Immature natural killer cell (primary cell): ENCODE results near the gene PDE4A. TPM values are rescaled to one million over a fixed set of nuclear protein-coding genes. Genes with fewer than 3 reads are reported as not detected.
"Not testable (repeated sequence)": the region's sequence is repeated elsewhere in the genome, so short reads cannot be mapped to it uniquely, and the experiment has no call there.

ENCODE experiments used
- DNase-seq, 3 donors: peaks; one replicate each; pipeline ENCODE4 v3.0.0; 2022; ENCODE audit warnings: mixed read lengths in 1 of 3
- H3K27ac Mint-ChIP-seq, 6 donors: one replicate each; pipeline ENCODE4 v1.8.0; 2020; ENCODE audit warnings: mixed read lengths in 6 of 6, mild to moderate bottlenecking in 5 of 6, inconsistent platforms in 4 of 6, moderate library complexity in 3 of 6
- H3K27me3 Mint-ChIP-seq, 3 donors: one replicate each; pipeline ENCODE4 v1.8.0; 2020 to 2021; ENCODE audit warnings: low read depth in 3 of 3, mild to moderate bottlenecking in 3 of 3, mixed read lengths in 3 of 3, moderate library complexity in 3 of 3, inconsistent platforms in 1 of 3
- H3K36me3 Mint-ChIP-seq, 3 donors: one replicate each; pipeline ENCODE4 v1.8.0; 2020; ENCODE audit warnings: mixed read lengths in 3 of 3, inconsistent platforms in 2 of 3, mild to moderate bottlenecking in 2 of 3
- H3K4me1 Mint-ChIP-seq, 2 donors: one replicate each; pipeline ENCODE4 v1.8.0; 2020; ENCODE audit warnings: inconsistent platforms in 2 of 2, mild to moderate bottlenecking in 2 of 2, mixed read lengths in 2 of 2, moderate library complexity in 1 of 2
- H3K4me3 Mint-ChIP-seq, 5 donors: one replicate each; pipeline ENCODE4 v1.8.0; 2020; ENCODE audit warnings: mild to moderate bottlenecking in 5 of 5, mixed read lengths in 5 of 5, inconsistent platforms in 3 of 5, moderate library complexity in 3 of 5
- H3K9me3 Mint-ChIP-seq, 6 donors: one replicate each; pipeline ENCODE4 v1.8.0; 2020; ENCODE audit warnings: mild to moderate bottlenecking in 6 of 6, mixed read lengths in 6 of 6, inconsistent platforms in 4 of 6, moderate library complexity in 3 of 6
- polyA plus RNA-seq, 3 donors: library from polyadenylated mRNA; unstranded; fragments of 300-500 nt; fragmentation: Illumina TruSeq; gene quantifications; one replicate each; pipeline ENCODE4 v1.2.3, GENCODE V29; 2021

Gene PDE4A
- polyA plus RNA-seq, 3 donors from 2014 or later: 10.4 to 22.6 (median 11.1) TPM

- peaks cover 9 to 12% (median 11%) of the 10 kb centered on the region in 3 donors for H3K36me3 Mint-ChIP-seq
- peaks cover 7 to 18% of the 10 kb centered on the region in 2 donors for H3K4me1 Mint-ChIP-seq
- H3K9me3 Mint-ChIP-seq: no peaks in the 10 kb centered on the region
- no peak overlapping the region for H3K4me3 Mint-ChIP-seq
- H3K27me3 Mint-ChIP-seq: peaks cover 0 to 9% (median 3%) of the 10 kb centered on the region in 3 donors
- peak overlapping the region in 1 of 6 donors; percentile 23 for H3K27ac Mint-ChIP-seq
- no peak for DNase-seq
Measured at GRCh38 chr19:10393137-10393536, 27.2 kb upstream of the PDE4A start.

GRCh38 chr19:10395003-10395402, 25.3 kb upstream of the PDE4A start:
- Mint-ChIP-seq H3K4me3 (no peak overlapping the region), H3K27me3 (peaks cover 0 to 6% (median 3%) of the 10 kb centered on the region in 3 donors), H3K9me3 (no peaks in the 10 kb centered on the region), H3K27ac (no peak overlapping the region), H3K36me3 (peaks cover 9 to 12% (median 11%) of the 10 kb centered on the region in 3 donors), H3K4me1 (peaks cover 8 to 20% of the 10 kb centered on the region in 2 donors)
- no peak for DNase-seq

- H3K27me3 Mint-ChIP-seq: peaks cover 0 to 6% (median 3%) of the 10 kb centered on the region in 3 donors
Measured at GRCh38 chr19:10395436-10395835, 24.9 kb upstream of the PDE4A start.

GRCh38 chr19:10395917-10396316, 24.4 kb upstream of the PDE4A start:
- H3K27ac Mint-ChIP-seq: no peak overlapping the region
- no peak for DNase-seq
- peaks cover 0 to 6% (median 3%) of the 10 kb centered on the region in 3 donors for H3K27me3 Mint-ChIP-seq
- H3K9me3 Mint-ChIP-seq: no peaks in the 10 kb centered on the region
- H3K4me1 Mint-ChIP-seq: peaks cover 14 to 18% of the 10 kb centered on the region in 2 donors
- peaks cover 6 to 9% (median 8%) of the 10 kb centered on the region in 3 donors for H3K36me3 Mint-ChIP-seq
- H3K4me3 Mint-ChIP-seq: no peak overlapping the region

More at GRCh38 chr19:10395436-10395835, 24.9 kb upstream of the PDE4A start:
- H3K27ac Mint-ChIP-seq: no peak overlapping the region
- H3K4me3 Mint-ChIP-seq: no peak overlapping the region
- H3K36me3 Mint-ChIP-seq: peaks cover 9 to 12% (median 11%) of the 10 kb centered on the region in 3 donors
- H3K4me1 Mint-ChIP-seq: peaks cover 11 to 20% of the 10 kb centered on the region in 2 donors
- no peak for DNase-seq
- H3K9me3 Mint-ChIP-seq: no peaks in the 10 kb centered on the region

GRCh38 chr19:10398819-10399218, 21.5 kb upstream of the PDE4A start:
- no peak for DNase-seq
- H3K4me3 Mint-ChIP-seq: no peak overlapping the region
- H3K9me3 Mint-ChIP-seq: no peaks in the 10 kb centered on the region
- H3K27ac Mint-ChIP-seq: peak overlapping the region in 1 of 6 donors; percentile 6
- peaks cover 9 to 14% (median 12%) of the 10 kb centered on the region in 3 donors for H3K27me3 Mint-ChIP-seq
- peaks cover 41 to 44% of the 10 kb centered on the region in 2 donors for H3K4me1 Mint-ChIP-seq
- no peaks in the 10 kb centered on the region for H3K36me3 Mint-ChIP-seq

- H3K9me3 Mint-ChIP-seq, H3K4me3 Mint-ChIP-seq, H3K36me3 Mint-ChIP-seq, DNase-seq, H3K27ac Mint-ChIP-seq: not testable (repeated sequence)
- peaks cover 14 to 19% (median 18%) of the 10 kb centered on the region in 3 donors for H3K27me3 Mint-ChIP-seq
- peaks cover 47 to 49% of the 10 kb centered on the region in 2 donors for H3K4me1 Mint-ChIP-seq
Measured at GRCh38 chr19:10399340-10399739, 21.0 kb upstream of the PDE4A start.

GRCh38 chr19:10399878-10400277, 20.5 kb upstream of the PDE4A start:
- no peak overlapping the region for H3K27ac Mint-ChIP-seq
- H3K4me1 Mint-ChIP-seq: peaks cover 51 to 53% of the 10 kb centered on the region in 2 donors
- no peaks in the 10 kb centered on the region for H3K9me3 Mint-ChIP-seq
- H3K27me3 Mint-ChIP-seq: peaks cover 18 to 21% (median 19%) of the 10 kb centered on the region in 3 donors
- no peak for DNase-seq
- H3K36me3 Mint-ChIP-seq: no peaks in the 10 kb centered on the region
- no peak overlapping the region for H3K4me3 Mint-ChIP-seq

- H3K27ac Mint-ChIP-seq: peak overlapping the region; percentile 85 to 98 (median 98)
- peaks cover 73 to 78% of the 10 kb centered on the region in 2 donors for H3K4me1 Mint-ChIP-seq
- H3K9me3 Mint-ChIP-seq: no peaks in the 10 kb centered on the region
Measured at GRCh38 chr19:10402441-10403038, 17.8 kb upstream of the PDE4A start.

GRCh38 chr19:10403137-10404021, 17.0 kb upstream of the PDE4A start, which contains the start of gene CDC37:
TSS of gene CDC37 (minus strand) at chr19:10403542. CDS start at chr19:10403479, 63 bp downstream.
- peak; percentile 97 to 98 (median 98) for DNase-seq
- H3K4me1 Mint-ChIP-seq: peaks cover 78 to 79% of the 10 kb centered on the region in 2 donors
- peak within 1 kb of the TSS; percentile 85 to 98 (median 98) for H3K27ac Mint-ChIP-seq
- H3K4me3 Mint-ChIP-seq: peak within 1 kb of the TSS; percentile 93 to 97 (median 95)
- H3K36me3 Mint-ChIP-seq: no peaks in the 10 kb centered on the region
- no peaks in the 10 kb centered on the region for H3K9me3 Mint-ChIP-seq
- H3K27me3 Mint-ChIP-seq: peaks cover 16 to 29% (median 28%) of the 10 kb centered on the region in 3 donors

More at GRCh38 chr19:10402441-10403038, 17.8 kb upstream of the PDE4A start:
- Mint-ChIP-seq H3K27me3 (peaks cover 16 to 26% (median 26%) of the 10 kb centered on the region in 3 donors), H3K4me3 (peak overlapping the region; percentile 93 to 97 (median 95)), H3K36me3 (no peaks in the 10 kb centered on the region)
- DNase-seq: no peak

GRCh38 chr19:10404888-10405820, 15.2 kb upstream of the PDE4A start:
- Mint-ChIP-seq H3K9me3 (no peaks in the 10 kb centered on the region), H3K4me1 (peaks cover 90 to 93% of the 10 kb centered on the region in 2 donors), H3K4me3 (peak overlapping the region; percentile 93 to 97 (median 95)), H3K27me3 (peaks cover 18 to 32% (median 29%) of the 10 kb centered on the region in 3 donors), H3K27ac (peak overlapping the region; percentile 85 to 98 (median 98)), H3K36me3 (no peaks in the 10 kb centered on the region)
- DNase-seq: peak in 2 of 3 donors; percentile 34 to 40

- Mint-ChIP-seq H3K4me1 (peaks cover 93 to 95% of the 10 kb centered on the region in 2 donors), H3K9me3 (no peaks in the 10 kb centered on the region), H3K27ac (peak overlapping the region; percentile 85 to 98 (median 92)), H3K36me3 (no peaks in the 10 kb centered on the region), H3K27me3 (peaks cover 18 to 32% (median 29%) of the 10 kb centered on the region in 3 donors), H3K4me3 (peak overlapping the region; percentile 26 to 79 (median 44))
- no peak for DNase-seq
Measured at GRCh38 chr19:10406191-10406590, 14.1 kb upstream of the PDE4A start.

- H3K4me3 Mint-ChIP-seq: peak overlapping the region; percentile 28 to 79 (median 63)
- H3K4me1 Mint-ChIP-seq: peaks cover 93 to 95% of the 10 kb centered on the region in 2 donors
- H3K36me3 Mint-ChIP-seq: no peaks in the 10 kb centered on the region
- peak overlapping the region; percentile 85 to 98 (median 92) for H3K27ac Mint-ChIP-seq
- peak in 1 of 3 donors; percentile 23 for DNase-seq
- peaks cover 18 to 32% (median 29%) of the 10 kb centered on the region in 3 donors for H3K27me3 Mint-ChIP-seq
- no peaks in the 10 kb centered on the region for H3K9me3 Mint-ChIP-seq
Measured at GRCh38 chr19:10407096-10407495, 13.2 kb upstream of the PDE4A start.
